HCT116 (cell line): ENCODE measurements around the gene PPP2R5D. TPM values are rescaled to one million over a fixed set of nuclear protein-coding genes. Genes with fewer than 3 reads are reported as not detected.

ENCODE experiments used
- ATAC-seq: fragments of 200-7000 bp; cut with Tn5 transposase; 2 replicates; pipeline ENCODE4 v1.9.1; 2020; ENCODE audit warnings: mild to moderate bottlenecking, moderate library complexity
- BruUV-seq: library from RNA; stranded (reverse); fragments of 400-500 nt; replicated peaks from 2 replicates; lab custom pipeline; 2021; lab: Mats Ljungman, UMichigan
- CTCF ChIA-PET: fragments of 300-600 bp; sonication (Branson Sonifier 250); formaldehyde crosslinking; loops from one replicate; lab custom pipeline; 2021; ENCODE audit warnings: antibody characterized with exemption; lab: Charles Lee
- POLR2A ChIA-PET: fragments of 300-600, 350-600 bp; sonication (Branson Sonifier 250); formaldehyde crosslinking; loops from one replicate; lab custom pipeline; 2021; ENCODE audit warnings: antibody characterized with exemption; lab: Charles Lee
- RAD21 ChIA-PET, 2 experiments: fragments of 300-600 bp; sonication (Branson Sonifier 250); formaldehyde crosslinking; loops; one replicate each; lab custom pipeline; 2023; ENCODE audit warnings: low total read pairs in 2 of 2; ENCODE audit not compliant: uncharacterized antibody in 2 of 2, unreplicated experiment in 2 of 2, low non-redundant PET in 1 of 2; lab: Charles Lee
- DNase-seq: peaks from one replicate; pipeline ENCODE4 v3.0.0-alpha.2; 2010; ENCODE audit warnings: low read depth, low spot score
- H2AFZ ChIP-seq: fragments of 200-600 bp; shearing (Covaris generic), sonication (generic); 2 replicates; pipeline ENCODE4 v1.6.1; 2017; ENCODE audit warnings: low read depth, mixed run types, mixed read lengths, antibody characterized with exemption, low read length; ENCODE audit not compliant: poor library complexity, severe bottlenecking
- H3K27ac ChIP-seq: 2 replicates; pipeline ENCODE4 v1.5.1; 2012; ENCODE audit warnings: low read depth, low read length
- H3K27me3 ChIP-seq: fragments of 200-600 bp; sonication (generic); 2 replicates; pipeline ENCODE4 v1.6.1; 2016; ENCODE audit warnings: mixed run types, low read length, mixed read lengths; ENCODE audit not compliant: insufficient read depth
- H3K36me3 ChIP-seq, 2 experiments: fragments of 200-500 bp in 1 of 2; fragments of 200-600 bp in 1 of 2; sonication (Bioruptor generic) in 1 of 2; sonication (generic) in 1 of 2; 2 replicates each; pipeline versions ENCODE4 v1.5.1 to v1.6.1; 2014 to 2016; ENCODE audit warnings: low read length in 2 of 2, inconsistent platforms in 1 of 2, mixed read lengths in 1 of 2, mixed run types in 1 of 2; ENCODE audit not compliant: insufficient read depth in 2 of 2, control insufficient read depth in 1 of 2
- H3K4me1 ChIP-seq, 2 experiments: fragments of 200-600 bp in 1 of 2; sonication (generic) in 1 of 2; 2 replicates each; pipeline versions ENCODE4 v1.5.1 to v1.6.1; 2012 to 2017; ENCODE audit warnings: low read length in 2 of 2, inconsistent platforms in 1 of 2, mild to moderate bottlenecking in 1 of 2, mixed read lengths in 1 of 2, mixed run types in 1 of 2, moderate library complexity in 1 of 2; ENCODE audit not compliant: insufficient read depth in 2 of 2, control insufficient read depth in 1 of 2
- H3K4me2 ChIP-seq: fragments of 200-600 bp; sonication (generic); 2 replicates; pipeline ENCODE4 v1.6.1; 2017; ENCODE audit warnings: mixed run types, low read length, mixed read lengths
- H3K4me3 ChIP-seq, 2 experiments: fragments of 200-600 bp in 1 of 2; sonication (generic) in 1 of 2; replicated peaks in 1 of 2; 2 replicates each; pipeline ENCODE4 v1.5.1; 2011 to 2016; ENCODE audit warnings: low read length in 2 of 2, control low read depth in 1 of 2, low read depth in 1 of 2, mild to moderate bottlenecking in 1 of 2, mixed read lengths in 1 of 2, mixed run types in 1 of 2
- H3K79me2 ChIP-seq: fragments of 200-600 bp; sonication (generic); 2 replicates; pipeline ENCODE4 v1.6.1; 2017; ENCODE audit warnings: mild to moderate bottlenecking, mixed run types, low read length, moderate library complexity, mixed read lengths; ENCODE audit not compliant: insufficient read depth
- H3K9ac ChIP-seq: fragments of 200-600 bp; sonication (generic); 2 replicates; pipeline ENCODE4 v1.6.1; 2016; ENCODE audit warnings: low read length, mixed read lengths
- H3K9me2 ChIP-seq: fragments of 200-600 bp; sonication (generic), shearing (Covaris generic); 2 replicates; pipeline ENCODE4 v1.6.1; 2017; ENCODE audit warnings: mixed run types, mild to moderate bottlenecking, moderate library complexity; ENCODE audit not compliant: insufficient read depth
- H3K9me3 ChIP-seq, 2 experiments: fragments of 200-500 bp in 1 of 2; fragments of 200-600 bp in 1 of 2; sonication (Bioruptor generic) in 1 of 2; sonication (generic) in 1 of 2; 2 replicates each; pipeline ENCODE4 v1.6.1; 2014 to 2017; ENCODE audit warnings: low read length in 2 of 2, mixed read lengths in 2 of 2, inconsistent platforms in 1 of 2, low read depth in 1 of 2, mild to moderate bottlenecking in 1 of 2, mixed run types in 1 of 2, moderate library complexity in 1 of 2; ENCODE audit not compliant: control insufficient read depth in 1 of 2, insufficient read depth in 1 of 2
- H4K20me1 ChIP-seq: fragments of 200-600 bp; sonication (generic), shearing (Covaris generic); 2 replicates; pipeline ENCODE4 v1.6.1; 2017; ENCODE audit warnings: mixed run types, mild to moderate bottlenecking, moderate library complexity; ENCODE audit not compliant: insufficient read depth
- ATF3 ChIP-seq: IDR thresholded peaks from 2 replicates; pipeline ENCODE4 v1.6.1; 2012
- CTCF ChIP-seq, 3 experiments: fragments of 200-600 bp in 1 of 3; sonication (generic) in 1 of 3; IDR thresholded peaks in 2 of 3; conservative IDR thresholded peaks in 1 of 3; 2 replicates each; pipeline ENCODE4 v1.5.1; 2012 to 2017; ENCODE audit warnings: low read depth in 2 of 3, low read length in 2 of 3, antibody characterized with exemption in 1 of 3, borderline replicate concordance in 1 of 3, control low read depth in 1 of 3, mild to moderate bottlenecking in 1 of 3, mixed read lengths in 1 of 3, mixed run types in 1 of 3, moderate library complexity in 1 of 3; ENCODE audit not compliant: insufficient read depth in 1 of 3
- FOSL1 ChIP-seq: IDR thresholded peaks from 2 replicates; pipeline ENCODE4 v1.6.1; 2012; ENCODE audit warnings: low read depth
- JUND ChIP-seq: IDR thresholded peaks from 2 replicates; pipeline ENCODE4 v1.6.1; 2012
- POLR2A ChIP-seq: IDR thresholded peaks from 2 replicates; pipeline ENCODE4 v1.7.0; 2011; ENCODE audit warnings: borderline replicate concordance; ENCODE audit not compliant: insufficient read depth, insufficient read length; ENCODE audit errors: extremely low read depth
- SIN3A ChIP-seq: IDR thresholded peaks from 2 replicates; pipeline ENCODE4 v1.6.1; 2012; ENCODE audit warnings: low read depth
- TCF7L2 ChIP-seq: IDR thresholded peaks from 2 replicates; pipeline ENCODE4 v1.7.0; 2011; ENCODE audit warnings: borderline replicate concordance, inconsistent platforms; ENCODE audit not compliant: insufficient read depth, insufficient read length; ENCODE audit errors: extremely low read depth
- ZFX ChIP-seq: fragments of 450-650 bp; IDR thresholded peaks from 2 replicates; pipeline ENCODE4 v1.6.1; 2017
- ZNF274 ChIP-seq: fragments of 200-500 bp; sonication (Bioruptor generic); IDR thresholded peaks from 2 replicates; pipeline ENCODE4 v1.6.1; 2014; ENCODE audit warnings: mild to moderate bottlenecking, low read depth, low read length, inconsistent platforms
- intact Hi-C: fragments of 100-400 bp; cut with micrococcal nuclease; formaldehyde crosslinking; loops from 2 replicates; pipeline ENCODE4 v1.10.0; 2022
- total RNA-seq: library from RNA; stranded (reverse); gene quantifications from one replicate; pipeline ENCODE4 v1.2.1, GENCODE V29; 2021; ENCODE audit not compliant: unreplicated experiment
- TF ChIP-seq, protein P1 (sequence below): IDR thresholded peaks from 2 replicates; pipeline ENCODE4 v1.6.1; 2012; ENCODE audit warnings: low read depth

The PPP2R5D gene
- total RNA-seq, 1 experiment from 2014 or later, result 49.6 TPM

DNA sequence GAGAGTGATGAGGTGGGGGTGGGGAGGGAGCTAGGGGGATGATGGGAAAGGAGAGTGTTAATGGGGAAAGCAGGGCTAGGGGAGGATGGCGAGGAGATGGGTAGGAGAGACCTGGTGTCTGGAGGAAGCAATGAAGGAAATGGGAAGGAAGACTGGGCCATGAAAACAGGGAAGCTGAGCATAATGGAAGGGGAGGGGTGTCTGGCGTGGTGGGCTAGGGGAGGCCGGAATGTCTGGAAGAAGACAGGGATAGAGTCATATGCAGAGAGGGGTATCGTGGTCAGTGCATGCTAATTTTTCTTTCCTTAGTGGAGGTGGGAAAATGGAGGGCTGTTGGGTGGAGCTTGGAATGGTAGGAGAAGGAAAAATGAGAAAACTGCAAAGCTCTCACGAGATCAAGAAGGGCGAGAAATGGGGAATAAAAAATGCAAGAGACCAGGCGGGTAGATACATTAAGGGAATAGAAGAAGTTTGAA lies 30.1 kb downstream of the PPP2R5D start:
- Histone ChIP-seq H3K27me3 (no peaks in the 10 kb centered on the region), H3K27ac (peak overlapping the region; percentile 57), H4K20me1 (no peaks in the 10 kb centered on the region), H3K9me2 (no peaks in the 10 kb centered on the region), H2AFZ (no peak overlapping the region), H3K9ac (peak overlapping the region; percentile 83), H3K9me3 (no peaks in the 10 kb centered on the region), H3K36me3 (peaks cover 24 to 28% of the 10 kb centered on the region in 2 experiments), H3K4me1 (peaks cover 7 to 20% of the 10 kb centered on the region in 2 experiments; a peak in 2 of 4 replicates), H3K4me3 (peak overlapping the region; percentile 91 to 99), H3K4me2 (peak overlapping the region; percentile 79), H3K79me2 (peaks cover 46% of the 10 kb centered on the region)
- TF ChIP-seq TCF7L2 (no peak), POLR2A (peak; percentile 4), ZNF274 (no peak)
- intact Hi-C loops, result loop anchor here (1.0 to 5.0 kb wide), 3 partner anchors 43 to 257 kb away; partner anchors contain the start of genes CNPY3, KLC4 and MRPL2
- POLR2A ChIA-PET, result interaction anchor here (0.6 to 2.0 kb wide), 11 partner anchors 10 to 130 kb away, joined by 3 to 14 read pairs (median 4); partner anchors contain the start of genes CUL7, KLC4, MRPL2 and PPP2R5D
- TSS peak; percentile 67 for BruUV-seq
- RAD21 ChIA-PET, result interaction anchor here in 1 of 2 experiments (0.6 to 0.9 kb wide), 2 partner anchors 8 to 45 kb away, joined by 3 read pairs; partner anchors contain the start of genes KLC4 and MRPL2
- ATAC-seq (no peak; the same call in 1 of the 2 replicates), DNase-seq (no peak)
- CTCF ChIA-PET, result interaction anchor here (0.6 to 2.0 kb wide), 5 partner anchors 10 to 940 kb away, joined by 3 to 7 read pairs (median 5); partner anchors contain the start of gene PPP2R5D

- POLR2A ChIA-PET, result interaction anchor here (0.7 to 1.2 kb wide), 2 partner anchors 32 to 134 kb away, joined by 3 read pairs; partner anchors contain the start of gene PPP2R5D
Measured at GRCh38 chr6:43016176-43016942, 32.0 kb downstream of the PPP2R5D start.

More at GRCh38 chr6:43016176-43016942, 32.0 kb downstream of the PPP2R5D start:
- Histone ChIP-seq H3K27me3 (no peaks in the 10 kb centered on the region), H3K36me3 (peaks cover 16 to 17% of the 10 kb centered on the region in 2 experiments), H3K4me2 (no peak overlapping the region), H3K9me2 (no peaks in the 10 kb centered on the region), H3K9ac (no peak overlapping the region), H3K4me1 (peaks cover 10 to 31% of the 10 kb centered on the region in 2 experiments; a peak in 3 of 4 replicates), H3K9me3 (no peaks in the 10 kb centered on the region), H4K20me1 (no peaks in the 10 kb centered on the region), H3K79me2 (peaks cover 50% of the 10 kb centered on the region), H3K4me3 (no peak overlapping the region), H3K27ac (no peak overlapping the region), H2AFZ (no peak overlapping the region)
- no peak for DNase-seq
- TF ChIP-seq CTCF (IDR thresholded peaks at IDR 0.05 in 2 of 3, conservative IDR thresholded peaks at IDR 0.05 in 1 of 3; ENCODE audit: borderline replicate concordance in 1 of 3, insufficient read depth in 1 of 3, low read depth in 2 of 3, low read length in 2 of 3) (no peak), ATF3 (no peak), ZFX (no peak), JUND (no peak), TCF7L2 (no peak), FOSL1 (no peak), SIN3A (no peak)
- TF ChIP-seq, protein P1, sequence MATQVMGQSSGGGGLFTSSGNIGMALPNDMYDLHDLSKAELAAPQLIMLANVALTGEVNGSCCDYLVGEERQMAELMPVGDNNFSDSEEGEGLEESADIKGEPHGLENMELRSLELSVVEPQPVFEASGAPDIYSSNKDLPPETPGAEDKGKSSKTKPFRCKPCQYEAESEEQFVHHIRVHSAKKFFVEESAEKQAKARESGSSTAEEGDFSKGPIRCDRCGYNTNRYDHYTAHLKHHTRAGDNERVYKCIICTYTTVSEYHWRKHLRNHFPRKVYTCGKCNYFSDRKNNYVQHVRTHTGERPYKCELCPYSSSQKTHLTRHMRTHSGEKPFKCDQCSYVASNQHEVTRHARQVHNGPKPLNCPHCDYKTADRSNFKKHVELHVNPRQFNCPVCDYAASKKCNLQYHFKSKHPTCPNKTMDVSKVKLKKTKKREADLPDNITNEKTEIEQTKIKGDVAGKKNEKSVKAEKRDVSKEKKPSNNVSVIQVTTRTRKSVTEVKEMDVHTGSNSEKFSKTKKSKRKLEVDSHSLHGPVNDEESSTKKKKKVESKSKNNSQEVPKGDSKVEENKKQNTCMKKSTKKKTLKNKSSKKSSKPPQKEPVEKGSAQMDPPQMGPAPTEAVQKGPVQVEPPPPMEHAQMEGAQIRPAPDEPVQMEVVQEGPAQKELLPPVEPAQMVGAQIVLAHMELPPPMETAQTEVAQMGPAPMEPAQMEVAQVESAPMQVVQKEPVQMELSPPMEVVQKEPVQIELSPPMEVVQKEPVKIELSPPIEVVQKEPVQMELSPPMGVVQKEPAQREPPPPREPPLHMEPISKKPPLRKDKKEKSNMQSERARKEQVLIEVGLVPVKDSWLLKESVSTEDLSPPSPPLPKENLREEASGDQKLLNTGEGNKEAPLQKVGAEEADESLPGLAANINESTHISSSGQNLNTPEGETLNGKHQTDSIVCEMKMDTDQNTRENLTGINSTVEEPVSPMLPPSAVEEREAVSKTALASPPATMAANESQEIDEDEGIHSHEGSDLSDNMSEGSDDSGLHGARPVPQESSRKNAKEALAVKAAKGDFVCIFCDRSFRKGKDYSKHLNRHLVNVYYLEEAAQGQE, result no peak
- BruUV-seq, result TSS peak; percentile 3
- ATAC-seq, result no peak
- RAD21 ChIA-PET, result no interaction called here
- CTCF ChIA-PET, result no interaction called here
- intact Hi-C loops, result no loop called here
